Keratinocyte (primary cell): Measurements from ENCODE around the gene CLDN11. TPM values are rescaled to one million over a fixed set of nuclear protein-coding genes. Genes with fewer than 3 reads are reported as not detected.

ENCODE experiments used
- DNase-seq: peaks from one replicate; pipeline ENCODE4 v3.0.0-alpha.2; 2011; ENCODE audit warnings: low read depth, missing footprints, low spot score
- FAIRE-seq: peaks from 2 replicates; lab custom pipeline; 2011; peaks lifted over from hg19 to GRCh38; lab: Jason Lieb, UNC
- H2AFZ ChIP-seq: 2 replicates; pipeline ENCODE4 v1.6.0; 2012; ENCODE audit warnings: low read length, control low read depth, inconsistent platforms; ENCODE audit not compliant: control insufficient read depth
- H3K27ac ChIP-seq: 2 replicates; pipeline ENCODE4 v1.5.1; 2011; ENCODE audit warnings: low read length; ENCODE audit not compliant: control insufficient read depth, insufficient read depth
- H3K27me3 ChIP-seq: 3 replicates; pipeline ENCODE4 v1.6.0; 2011; ENCODE audit warnings: low read length; ENCODE audit not compliant: control insufficient read depth, insufficient read depth; ENCODE audit errors: extremely low read depth
- H3K36me3 ChIP-seq, 2 experiments: 2 replicates in 1 of 2; 3 replicates in 1 of 2; pipeline ENCODE4 v1.5.1; 2011; ENCODE audit warnings: low read length in 2 of 2, mild to moderate bottlenecking in 1 of 2; ENCODE audit not compliant: control insufficient read depth in 2 of 2, insufficient read depth in 2 of 2; ENCODE audit errors: extremely low read depth in 1 of 2
- H3K4me1 ChIP-seq: 3 replicates; pipeline ENCODE4 v1.5.1; 2011; ENCODE audit warnings: low read length; ENCODE audit not compliant: control insufficient read depth, insufficient read depth; ENCODE audit errors: extremely low read depth
- H3K4me2 ChIP-seq: 3 replicates; pipeline ENCODE4 v1.6.0; 2011; ENCODE audit warnings: low read depth, low read length; ENCODE audit not compliant: control insufficient read depth, insufficient read depth; ENCODE audit errors: extremely low read depth
- H3K4me3 ChIP-seq, 3 experiments: fragments of 200-600 bp in 1 of 3; sonication (generic) in 1 of 3; 2 replicates in 2 of 3; 3 replicates in 1 of 3; pipeline ENCODE4 v1.5.1; 2011 to 2016; ENCODE audit warnings: low read length in 3 of 3, mild to moderate bottlenecking in 3 of 3, control low read depth in 2 of 3, inconsistent platforms in 1 of 3, low read depth in 1 of 3, mixed read lengths in 1 of 3, mixed run types in 1 of 3, moderate library complexity in 1 of 3; ENCODE audit not compliant: control insufficient read depth in 2 of 3, insufficient read depth in 2 of 3; ENCODE audit errors: extremely low read depth in 1 of 3
- H3K79me2 ChIP-seq: 2 replicates; pipeline ENCODE4 v1.6.0; 2012; ENCODE audit warnings: low read length; ENCODE audit not compliant: control insufficient read depth, insufficient read depth
- H3K9ac ChIP-seq: 3 replicates; pipeline ENCODE4 v1.6.0; 2011; ENCODE audit warnings: low read length; ENCODE audit not compliant: control insufficient read depth, insufficient read depth; ENCODE audit errors: extremely low read depth
- H3K9me1 ChIP-seq: 3 replicates; pipeline ENCODE4 v1.6.0; 2011; ENCODE audit warnings: low read length; ENCODE audit not compliant: control insufficient read depth, insufficient read depth; ENCODE audit errors: extremely low read depth
- H3K9me3 ChIP-seq: 2 replicates; pipeline ENCODE4 v1.5.1; 2012; ENCODE audit warnings: low read depth, low read length; ENCODE audit not compliant: control insufficient read depth
- H4K20me1 ChIP-seq: 3 replicates; pipeline ENCODE4 v1.6.0; 2011; ENCODE audit warnings: low read length; ENCODE audit not compliant: control insufficient read depth, insufficient read depth; ENCODE audit errors: extremely low read depth
- EZH2 ChIP-seq: IDR thresholded peaks from one replicate; pipeline ENCODE4 v1.6.1; 2012; ENCODE audit warnings: inconsistent platforms, mild to moderate bottlenecking, low read length, moderate library complexity
- dilution Hi-C: fragments of 300-500 bp; cut with MboI; formaldehyde crosslinking; loops from one replicate; pipeline ENCODE4 v1.7.0; 2020; ENCODE audit warnings: low sequenced_read_pairs; ENCODE audit not compliant: extremely low pct_ligation_motif_present
- polyA plus RNA-seq, 5 experiments: library from polyadenylated mRNA; depleted of rRNA in 3 of 5; stranded (reverse) in 3 of 5; stranded (forward) in 1 of 5; unstranded in 1 of 5; fragments of >200 nt; gene quantifications; 1 replicate in 1 of 5; 2 replicates in 3 of 5; 3 replicates in 1 of 5; pipeline versions ENCODE4 v1.2.1 to v1.2.3, GENCODE V29; 2011 to 2012; ENCODE audit warnings: missing spikeins in 2 of 5, low read depth in 1 of 5, low replicate concordance in 1 of 5
- TF ChIP-seq, protein P1 (sequence below), 3 experiments: IDR thresholded peaks in 1 of 3; conservative IDR thresholded peaks in 1 of 3; optimal IDR thresholded peaks in 1 of 3; 2 replicates in 2 of 3; 3 replicates in 1 of 3; pipeline versions ENCODE3 to v1.5.1; 2011; ENCODE audit warnings: low read length in 3 of 3, mild to moderate bottlenecking in 3 of 3, moderate library complexity in 2 of 3, control low read depth in 1 of 3, inconsistent platforms in 1 of 3; ENCODE audit not compliant: insufficient read depth in 2 of 3; ENCODE audit errors: extremely low read depth in 1 of 3

The CLDN11 gene
- polyA plus RNA-seq, 1 donor (not counting 4 experiments of a cell fraction or from before 2014, with no cell fraction given): 0.12 TPM

DNA sequence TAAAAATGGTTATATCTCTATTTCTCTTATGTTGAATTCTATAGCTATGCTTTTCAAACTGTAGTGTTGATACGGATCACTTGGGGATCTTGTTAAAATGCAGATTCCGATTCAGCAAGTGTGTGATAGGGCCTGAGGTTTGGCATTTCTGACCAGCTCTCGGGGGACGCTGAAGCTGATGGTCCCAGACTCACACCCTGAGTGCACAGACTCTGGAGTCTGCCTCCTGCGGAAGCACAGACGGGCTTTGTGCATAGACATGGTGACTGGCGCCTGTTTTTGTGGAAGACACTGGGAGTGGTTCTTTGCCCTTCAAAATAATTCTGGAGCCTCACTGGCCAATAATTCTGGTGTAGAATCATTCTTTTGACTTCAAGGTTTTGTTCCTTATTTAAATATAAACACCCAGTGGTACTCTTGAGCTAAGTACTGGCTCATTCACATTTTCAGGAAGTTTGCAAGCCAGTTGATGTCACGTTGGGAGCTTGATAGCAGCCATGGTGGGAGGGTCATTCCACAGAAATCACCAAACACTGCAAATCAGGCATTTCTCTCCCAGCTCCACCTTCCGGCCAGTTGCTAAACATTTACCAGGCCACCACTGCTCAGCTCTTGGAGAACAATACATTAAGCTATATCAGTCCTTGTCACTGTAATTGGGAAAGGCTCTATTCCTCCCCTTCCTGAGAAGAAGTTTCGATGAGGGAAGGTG, 19.2 kb downstream of the CLDN11 start:
- TF ChIP-seq, protein P1, sequence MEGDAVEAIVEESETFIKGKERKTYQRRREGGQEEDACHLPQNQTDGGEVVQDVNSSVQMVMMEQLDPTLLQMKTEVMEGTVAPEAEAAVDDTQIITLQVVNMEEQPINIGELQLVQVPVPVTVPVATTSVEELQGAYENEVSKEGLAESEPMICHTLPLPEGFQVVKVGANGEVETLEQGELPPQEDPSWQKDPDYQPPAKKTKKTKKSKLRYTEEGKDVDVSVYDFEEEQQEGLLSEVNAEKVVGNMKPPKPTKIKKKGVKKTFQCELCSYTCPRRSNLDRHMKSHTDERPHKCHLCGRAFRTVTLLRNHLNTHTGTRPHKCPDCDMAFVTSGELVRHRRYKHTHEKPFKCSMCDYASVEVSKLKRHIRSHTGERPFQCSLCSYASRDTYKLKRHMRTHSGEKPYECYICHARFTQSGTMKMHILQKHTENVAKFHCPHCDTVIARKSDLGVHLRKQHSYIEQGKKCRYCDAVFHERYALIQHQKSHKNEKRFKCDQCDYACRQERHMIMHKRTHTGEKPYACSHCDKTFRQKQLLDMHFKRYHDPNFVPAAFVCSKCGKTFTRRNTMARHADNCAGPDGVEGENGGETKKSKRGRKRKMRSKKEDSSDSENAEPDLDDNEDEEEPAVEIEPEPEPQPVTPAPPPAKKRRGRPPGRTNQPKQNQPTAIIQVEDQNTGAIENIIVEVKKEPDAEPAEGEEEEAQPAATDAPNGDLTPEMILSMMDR (optimal IDR thresholded peaks at IDR 0.05 in 1 of 3, IDR thresholded peaks at IDR 0.05 in 1 of 3, conservative IDR thresholded peaks at IDR 0.05 in 1 of 3; ENCODE audit: extremely low read depth in 1 of 3, insufficient read depth in 2 of 3, low read length in 3 of 3): no peak
- no peak for TF ChIP-seq EZH2
- no peaks in the 10 kb centered on the region for H3K36me3 ChIP-seq
- FAIRE-seq: no peak
- H3K27me3 ChIP-seq: no peaks in the 10 kb centered on the region
- H3K4me1 ChIP-seq: peaks cover 9% of the 10 kb centered on the region
- no peaks in the 10 kb centered on the region for H3K79me2 ChIP-seq
- H3K9me3 ChIP-seq: no peaks in the 10 kb centered on the region
- no peak for DNase-seq
- H4K20me1 ChIP-seq: no peaks in the 10 kb centered on the region
- no peaks in the 10 kb centered on the region for H3K9me1 ChIP-seq
- H3K9ac ChIP-seq: no peak overlapping the region
- dilution Hi-C loops: no loop called here
- H3K4me3 ChIP-seq: no peak overlapping the region
- H3K4me2 ChIP-seq: no peak overlapping the region
- H3K27ac ChIP-seq: no peak overlapping the region
- H2AFZ ChIP-seq: no peak overlapping the region

DNA sequence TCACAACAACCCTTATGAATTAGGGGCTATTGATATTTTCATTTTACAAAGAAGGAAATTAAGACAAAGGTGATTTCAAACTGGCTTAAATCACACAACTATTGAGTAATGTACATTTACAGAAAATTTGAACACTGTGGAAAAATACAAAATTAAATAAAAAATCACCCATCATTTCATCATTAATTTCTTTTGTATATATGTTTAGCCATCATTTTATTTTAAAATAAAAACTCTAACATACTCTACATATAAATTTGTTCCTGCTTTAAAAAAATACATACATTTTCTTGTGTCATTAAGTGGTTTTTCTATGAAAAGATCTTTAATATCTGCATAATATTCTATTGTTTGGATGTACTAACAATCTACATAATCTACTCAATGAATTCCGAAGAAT, 20.2 kb downstream of the CLDN11 start:
- Histone ChIP-seq H3K36me3 (no peaks in the 10 kb centered on the region), H3K4me1 (peaks cover 9% of the 10 kb centered on the region), H2AFZ (no peak overlapping the region), H3K79me2 (no peaks in the 10 kb centered on the region), H4K20me1 (no peaks in the 10 kb centered on the region), H3K9me3 (no peaks in the 10 kb centered on the region), H3K4me2 (no peak overlapping the region), H3K4me3 (no peak overlapping the region), H3K27ac (no peak overlapping the region), H3K9ac (no peak overlapping the region), H3K27me3 (no peaks in the 10 kb centered on the region), H3K9me1 (no peaks in the 10 kb centered on the region)
- dilution Hi-C loops: no loop called here
- no peak for FAIRE-seq
- TF ChIP-seq, protein P1 (optimal IDR thresholded peaks at IDR 0.05 in 1 of 3, IDR thresholded peaks at IDR 0.05 in 1 of 3, conservative IDR thresholded peaks at IDR 0.05 in 1 of 3; ENCODE audit: extremely low read depth in 1 of 3, insufficient read depth in 2 of 3, low read length in 3 of 3): no peak
- no peak for TF ChIP-seq EZH2
- no peak for DNase-seq
